GM23338 (cell line): ENCODE data around the gene PPFIA2. TPM values are rescaled to one million over a fixed set of nuclear protein-coding genes. Genes with fewer than 3 reads are reported as not detected.

Experiments
- ATAC-seq: fragments of 200-7000 bp; cut with Tn5 transposase; 3 replicates; pipeline ENCODE4 v1.9.1; 2020
- DNase-seq: peaks from one replicate; pipeline ENCODE4 v3.0.0-alpha.2; 2015; ENCODE audit warnings: low spot score
- H2AFZ ChIP-seq: fragments of 200-600 bp; sonication (generic); 2 replicates; pipeline ENCODE4 v1.8.0; 2016; ENCODE audit warnings: antibody characterized with exemption, mild to moderate bottlenecking, moderate library complexity
- H3F3A ChIP-seq: fragments of 200-600 bp; sonication (generic); replicated peaks from 2 replicates; pipeline ENCODE4 v1.8.0; 2017; ENCODE audit warnings: antibody characterized with exemption, mixed run types, low read depth
- H3K27ac ChIP-seq: fragments of 200-600 bp; sonication (generic); 2 replicates; pipeline ENCODE4 v1.6.1; 2016; ENCODE audit warnings: low read depth
- H3K27me3 ChIP-seq: fragments of 200-600 bp; sonication (generic); 2 replicates; pipeline ENCODE4 v1.8.0; 2016; ENCODE audit warnings: mild to moderate bottlenecking, mixed run types, moderate library complexity; ENCODE audit not compliant: insufficient read depth
- H3K36me3 ChIP-seq: fragments of 200-600 bp; sonication (generic); 2 replicates; pipeline ENCODE4 v1.8.0; 2016; ENCODE audit warnings: mild to moderate bottlenecking; ENCODE audit not compliant: insufficient read depth
- H3K4me1 ChIP-seq: fragments of 200-600 bp; sonication (generic); 2 replicates; pipeline ENCODE4 v1.8.0; 2016; ENCODE audit warnings: mild to moderate bottlenecking, moderate library complexity; ENCODE audit not compliant: insufficient read depth
- H3K4me2 ChIP-seq: fragments of 200-600 bp; sonication (generic); 2 replicates; pipeline ENCODE4 v1.7.1; 2017; ENCODE audit warnings: mixed run types
- H3K4me3 ChIP-seq: fragments of 200-600 bp; sonication (generic); 2 replicates; pipeline ENCODE4 v1.6.1; 2016; ENCODE audit warnings: mixed run types
- H3K79me2 ChIP-seq: fragments of 200-600 bp; sonication (generic); replicated peaks from 2 replicates; pipeline ENCODE4 v1.8.0; 2017; ENCODE audit warnings: mild to moderate bottlenecking; ENCODE audit not compliant: insufficient read depth
- H3K9me2 ChIP-seq: fragments of 200-600 bp; sonication (generic); 2 replicates; pipeline ENCODE4 v1.8.0; 2017; ENCODE audit not compliant: insufficient read depth
- H4K20me1 ChIP-seq: fragments of 200-600 bp; sonication (generic); replicated peaks from 2 replicates; pipeline ENCODE4 v1.8.0; 2017; ENCODE audit warnings: mild to moderate bottlenecking; ENCODE audit not compliant: insufficient read depth
- H3K27ac Mint-ChIP-seq: 2 replicates; pipeline ENCODE4 v1.8.0; 2020; ENCODE audit warnings: inconsistent platforms, mild to moderate bottlenecking, moderate library complexity, mixed read lengths
- H3K27me3 Mint-ChIP-seq: 3 replicates; pipeline ENCODE4 v1.8.0; 2022; ENCODE audit warnings: low read depth, mild to moderate bottlenecking, moderate library complexity, mixed read lengths, inconsistent platforms; ENCODE audit not compliant: insufficient read depth, poor library complexity
- H3K36me3 Mint-ChIP-seq: 3 replicates; pipeline ENCODE4 v1.8.0; 2021; ENCODE audit warnings: low read depth, mild to moderate bottlenecking, inconsistent platforms, moderate library complexity, mixed read lengths
- H3K4me1 Mint-ChIP-seq: 3 replicates; pipeline ENCODE4 v1.8.0; 2020; ENCODE audit warnings: mild to moderate bottlenecking, inconsistent platforms, mixed read lengths
- H3K4me3 Mint-ChIP-seq: 3 replicates; pipeline ENCODE4 v1.8.0; 2021; ENCODE audit warnings: moderate library complexity, mild to moderate bottlenecking, inconsistent platforms, mixed read lengths
- H3K9me3 Mint-ChIP-seq: 3 replicates; pipeline ENCODE4 v1.8.0; 2020; ENCODE audit warnings: moderate library complexity, mild to moderate bottlenecking, inconsistent platforms, mixed read lengths
- CREB1 ChIP-seq: fragments of 250-450 bp; sonication (Bioruptor Pico); IDR thresholded peaks from 2 replicates; pipeline ENCODE4 v1.5.0; 2020; ENCODE audit warnings: low read depth, mild to moderate bottlenecking, moderate library complexity
- CTCF ChIP-seq, 2 experiments: fragments of 200-600 bp in 1 of 2; sonication (generic) in 1 of 2; conservative IDR thresholded peaks; 2 replicates each; pipeline versions ENCODE4 v1.5.1 to v1.6.1; 2016 to 2017; ENCODE audit warnings: antibody characterized with exemption in 2 of 2, low read depth in 2 of 2, mild to moderate bottlenecking in 2 of 2, moderate library complexity in 1 of 2
- ETS1 ChIP-seq: IDR thresholded peaks from 2 replicates; pipeline ENCODE4 v1.6.1; 2016; ENCODE audit warnings: antibody characterized with exemption
- EZH2phosphoT487 ChIP-seq: fragments of 200-600 bp; sonication (generic); IDR thresholded peaks from one replicate; pipeline ENCODE4 v1.8.1; 2018; ENCODE audit warnings: antibody characterized with exemption; ENCODE audit not compliant: unreplicated experiment
- JUNB ChIP-seq: IDR thresholded peaks from one replicate; pipeline ENCODE4 v1.6.1; 2016; ENCODE audit warnings: antibody characterized with exemption; ENCODE audit not compliant: unreplicated experiment
- NANOG ChIP-seq: IDR thresholded peaks from 2 replicates; pipeline ENCODE4 v1.6.1; 2016; ENCODE audit warnings: antibody characterized with exemption, borderline replicate concordance
- ZNF114 ChIP-seq: fragments of 250-450 bp; sonication (Bioruptor Pico); IDR thresholded peaks from 2 replicates; pipeline ENCODE4 v1.5.0; 2020; ENCODE audit warnings: mild to moderate bottlenecking, moderate library complexity
- ZNF462 ChIP-seq: fragments of 250-450 bp; sonication (Bioruptor Pico); IDR thresholded peaks from 2 replicates; pipeline ENCODE4 v1.5.0; 2020; ENCODE audit warnings: mild to moderate bottlenecking, moderate library complexity
- polyA plus RNA-seq: library from polyadenylated mRNA; unstranded; fragments of >200 nt; fragmentation: Nextera tagmentation; extraction: Ambion mirVana; gene quantifications from 2 replicates; pipeline ENCODE4 v1.2.1, GENCODE V29; 2016
- total RNA-seq: library from RNA; depleted of rRNA; stranded (reverse); fragments of >200 nt; shearing (Covaris generic); gene quantifications from 2 replicates; pipeline ENCODE4 v1.2.3, GENCODE V29; 2014

PPFIA2 gene
- total and polyA plus RNA-seq, 2 experiments from 2014 or later = 5.4 to 7.2 TPM

- TF ChIP-seq CTCF (conservative IDR thresholded peaks at IDR 0.05; ENCODE audit: low read depth in 2 of 2) = no peak
Measured at GRCh38 chr12:81416571-81416970, 342.6 kb downstream of the PPFIA2 start (continued).

GRCh38 chr12:81414441-81414840 lies 344.7 kb downstream of the PPFIA2 start:
- no peaks in the 10 kb centered on the region for H3K27me3 Mint-ChIP-seq
- no peaks in the 10 kb centered on the region for H3F3A ChIP-seq
- no peaks in the 10 kb centered on the region for H3K27me3 ChIP-seq
- no peak overlapping the region for H3K27ac ChIP-seq
- no peaks in the 10 kb centered on the region for H3K9me2 ChIP-seq
- no peaks in the 10 kb centered on the region for H3K36me3 Mint-ChIP-seq
- DNase-seq = no peak
- H4K20me1 ChIP-seq = no peaks in the 10 kb centered on the region
- no peaks in the 10 kb centered on the region for H3K36me3 ChIP-seq
- no peak for TF ChIP-seq ZNF462 (CRISPR knock-in tag)
- TF ChIP-seq EZH2phosphoT487 = no peak
- TF ChIP-seq ZNF114 (CRISPR knock-in tag) = no peak
- TF ChIP-seq ETS1 = no peak
- no peak for TF ChIP-seq CREB1 (CRISPR knock-in tag)
- no peak for TF ChIP-seq NANOG
- no peak for TF ChIP-seq JUNB
- H3K4me3 Mint-ChIP-seq = no peak overlapping the region
- H3K9me3 Mint-ChIP-seq = no peaks in the 10 kb centered on the region
- no peak overlapping the region for H3K4me2 ChIP-seq
- no peaks in the 10 kb centered on the region for H3K79me2 ChIP-seq
- no peak overlapping the region for H3K27ac Mint-ChIP-seq
- peaks cover 15% of the 10 kb centered on the region for H3K4me1 Mint-ChIP-seq
- H2AFZ ChIP-seq = no peak overlapping the region
- no peak overlapping the region for H3K4me3 ChIP-seq
- no peak for ATAC-seq
- H3K4me1 ChIP-seq = peaks cover 8% of the 10 kb centered on the region
